Measurements from ENCODE around the gene SENP5. TPM values are rescaled to one million over a fixed set of nuclear protein-coding genes. Genes with fewer than 3 reads are reported as not detected.
A peak's percentile ranks its signal among the peaks of the same experiment; 100 is the strongest.

SENP5 gene
- total RNA-seq, 1 experiment from 2014 or later, result 33.6 TPM

- H3K4me1 ChIP-seq, result peaks cover 9% of the 10 kb centered on the region
- peaks cover 3% of the 10 kb centered on the region for H3K36me3 ChIP-seq (ENCODE audit: control insufficient read depth, insufficient read depth, low read length)
- CTCF ChIA-PET, result no interaction called here
- no peak for DNase-seq
- Mint-ChIP-seq H3K4me3 (ENCODE audit: unreplicated experiment) (no peak overlapping the region), H3K9me3 (ENCODE audit: unreplicated experiment) (no peaks in the 10 kb centered on the region), H3K36me3 (ENCODE audit: insufficient read depth, unreplicated experiment) (peaks cover 58% of the 10 kb centered on the region), H3K4me1 (ENCODE audit: low read depth, unreplicated experiment) (peaks cover 11% of the 10 kb centered on the region), H3K27me3 (ENCODE audit: insufficient read depth, unreplicated experiment) (no peaks in the 10 kb centered on the region), H3K27ac (ENCODE audit: unreplicated experiment) (no peak overlapping the region)
- H3K27me3 ChIP-seq (replicated peaks; ENCODE audit: control insufficient read depth, insufficient read depth, low read length), result no peaks in the 10 kb centered on the region
- TF ChIP-seq CTCF (IDR thresholded peaks at IDR 0.05; ENCODE audit: insufficient read depth in 1 of 2, low read depth in 1 of 2, low read length in 1 of 2, severe bottlenecking in 1 of 2, unreplicated experiment in 1 of 2), result no peak
- H3K4me3 ChIP-seq (ENCODE audit: low read depth, low read length), result no peak overlapping the region
- intact Hi-C loops (cut with micrococcal nuclease; ENCODE audit: unreplicated experiment), result no loop called here
- H3K9me3 ChIP-seq, result no peaks in the 10 kb centered on the region
- POLR2A ChIA-PET, result no interaction called here
- no TSS peak for BruUV-seq (replicated peaks)
Observed at GRCh38 chr3:196901768-196902167, 34.0 kb downstream of the SENP5 start.

DNA sequence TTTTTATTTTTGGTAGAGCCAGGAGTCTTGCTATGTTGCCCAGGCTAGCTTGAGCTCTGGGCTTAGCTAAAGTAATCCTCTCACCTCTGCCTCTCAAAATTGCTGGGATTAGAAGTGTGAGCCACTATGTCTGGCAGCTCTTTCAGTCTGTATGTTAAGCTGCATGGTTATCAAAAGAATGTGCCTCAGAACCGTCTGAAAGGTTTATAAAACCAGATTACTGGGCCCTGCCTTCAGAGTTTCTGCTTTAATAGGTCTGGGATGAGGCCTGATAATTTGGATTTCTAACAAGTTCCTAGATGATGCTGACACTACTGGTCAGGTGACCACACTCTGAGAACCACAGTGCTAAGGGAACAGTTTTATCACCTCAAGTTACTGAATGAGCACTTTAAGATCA lies 34.6 kb downstream of the SENP5 start:
- no peak overlapping the region for H3K4me3 Mint-ChIP-seq (ENCODE audit: unreplicated experiment)
- H3K36me3 Mint-ChIP-seq (ENCODE audit: insufficient read depth, unreplicated experiment), result peaks cover 63% of the 10 kb centered on the region
- DNase-seq, result no peak
- H3K4me1 Mint-ChIP-seq (ENCODE audit: low read depth, unreplicated experiment), result peaks cover 5% of the 10 kb centered on the region
- peaks cover 3% of the 10 kb centered on the region for H3K36me3 ChIP-seq (ENCODE audit: control insufficient read depth, insufficient read depth, low read length)
- ChIA-PET CTCF (no interaction called here), POLR2A (no interaction called here)
- intact Hi-C loops (cut with micrococcal nuclease; ENCODE audit: unreplicated experiment), result no loop called here
- TF ChIP-seq CTCF (IDR thresholded peaks at IDR 0.05; ENCODE audit: insufficient read depth in 1 of 2, low read depth in 1 of 2, low read length in 1 of 2, severe bottlenecking in 1 of 2, unreplicated experiment in 1 of 2), result no peak
- no peak overlapping the region for H3K27ac Mint-ChIP-seq (ENCODE audit: unreplicated experiment)
- H3K9me3 Mint-ChIP-seq (ENCODE audit: unreplicated experiment), result no peaks in the 10 kb centered on the region
- no peaks in the 10 kb centered on the region for H3K27me3 ChIP-seq (replicated peaks; ENCODE audit: control insufficient read depth, insufficient read depth, low read length)
- H3K4me1 ChIP-seq, result peaks cover 4% of the 10 kb centered on the region
- H3K9me3 ChIP-seq, result no peaks in the 10 kb centered on the region
- no peaks in the 10 kb centered on the region for H3K27me3 Mint-ChIP-seq (ENCODE audit: insufficient read depth, unreplicated experiment)
- no TSS peak for BruUV-seq (replicated peaks)
- no peak overlapping the region for H3K4me3 ChIP-seq (ENCODE audit: low read depth, low read length)

- no peaks in the 10 kb centered on the region for H3K4me1 Mint-ChIP-seq (ENCODE audit: low read depth, unreplicated experiment)
- H3K36me3 Mint-ChIP-seq (ENCODE audit: insufficient read depth, unreplicated experiment), result peaks cover 72% of the 10 kb centered on the region
- Histone ChIP-seq H3K4me3 (ENCODE audit: low read depth, low read length) (no peak overlapping the region), H3K9me3 (no peaks in the 10 kb centered on the region), H3K27me3 (replicated peaks; ENCODE audit: control insufficient read depth, insufficient read depth, low read length) (no peaks in the 10 kb centered on the region), H3K36me3 (ENCODE audit: control insufficient read depth, insufficient read depth, low read length) (peaks cover 3% of the 10 kb centered on the region), H3K4me1 (no peaks in the 10 kb centered on the region)
- H3K27ac Mint-ChIP-seq (ENCODE audit: unreplicated experiment), result peak overlapping the region; percentile 1
- H3K27me3 Mint-ChIP-seq (ENCODE audit: insufficient read depth, unreplicated experiment), result no peaks in the 10 kb centered on the region
- DNase-seq, result no peak
- ChIA-PET CTCF (no interaction called here), POLR2A (no interaction called here)
- BruUV-seq (replicated peaks), result no TSS peak
- intact Hi-C loops (cut with micrococcal nuclease; ENCODE audit: unreplicated experiment), result no loop called here
- no peak overlapping the region for H3K4me3 Mint-ChIP-seq (ENCODE audit: unreplicated experiment)
- no peaks in the 10 kb centered on the region for H3K9me3 Mint-ChIP-seq (ENCODE audit: unreplicated experiment)
- no peak for TF ChIP-seq CTCF (IDR thresholded peaks at IDR 0.05; ENCODE audit: insufficient read depth in 1 of 2, low read depth in 1 of 2, low read length in 1 of 2, severe bottlenecking in 1 of 2, unreplicated experiment in 1 of 2)
Observed at GRCh38 chr3:196903740-196904139, 36.0 kb downstream of the SENP5 start.
